ENCODE results near the gene C2CD3.

The C2CD3 gene

DNA sequence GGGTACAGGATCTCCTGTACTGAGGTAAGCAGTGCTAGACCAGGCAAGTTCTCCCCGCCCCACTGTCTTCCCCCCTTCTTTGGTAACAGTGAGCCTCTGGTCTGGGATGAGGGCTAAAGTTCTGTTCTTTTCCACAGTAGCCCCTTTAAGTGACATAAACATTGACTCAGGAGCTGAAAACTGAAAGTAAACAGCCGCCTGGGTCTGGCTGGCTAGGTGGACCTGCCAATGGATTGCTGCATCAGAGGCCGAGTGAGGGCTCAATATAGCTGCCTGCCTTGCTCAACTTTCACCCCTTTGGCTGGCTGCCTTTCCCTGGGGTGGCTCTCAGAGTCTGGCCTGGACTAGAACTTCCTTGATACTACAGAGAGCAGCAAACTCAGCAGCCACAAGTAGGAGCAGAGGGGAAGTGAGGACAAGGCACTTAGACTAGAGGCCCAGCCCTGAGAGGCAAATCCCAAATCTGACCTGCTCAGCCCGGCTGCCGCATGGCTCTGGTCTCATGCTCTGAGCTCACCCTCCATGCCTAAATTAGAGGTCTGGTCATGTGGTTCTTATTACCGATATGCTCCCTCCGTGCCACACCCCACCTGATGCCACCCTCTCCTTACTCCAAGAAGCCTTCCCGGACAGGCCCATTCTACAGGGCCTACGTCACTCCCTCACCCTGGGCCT is 152.3 kb downstream of the C2CD3 start:
- peaks cover 37% of the 10 kb centered on the region for H3K36me3 ChIP-seq
- no peak for TF ChIP-seq CTCF (IDR thresholded peaks at IDR 0.05; ENCODE audit: low read depth, low read length)
- H3K27me3 ChIP-seq (ENCODE audit: insufficient read depth, low read depth, severe bottlenecking): no peaks in the 10 kb centered on the region
- DNase-seq: no peak
- H3K27ac ChIP-seq: no peak overlapping the region
- H3K9me3 ChIP-seq (ENCODE audit: severe bottlenecking): no peaks in the 10 kb centered on the region
- no peak overlapping the region for H3K4me3 ChIP-seq (ENCODE audit: low read depth, low read length)

GRCh38 chr11:74017631-74018030 is 153.2 kb downstream of the C2CD3 start:
- no peak for TF ChIP-seq CTCF (IDR thresholded peaks at IDR 0.05; ENCODE audit: low read depth, low read length)
- Histone ChIP-seq H3K9me3 (ENCODE audit: severe bottlenecking) (no peaks in the 10 kb centered on the region), H3K27me3 (ENCODE audit: insufficient read depth, low read depth, severe bottlenecking) (no peaks in the 10 kb centered on the region), H3K27ac (no peak overlapping the region), H3K4me3 (ENCODE audit: low read depth, low read length) (no peak overlapping the region), H3K36me3 (peaks cover 41% of the 10 kb centered on the region)
- no peak for DNase-seq

- H3K27ac ChIP-seq: no peak overlapping the region
- no peak for TF ChIP-seq CTCF (IDR thresholded peaks at IDR 0.05; ENCODE audit: low read depth, low read length)
- no peaks in the 10 kb centered on the region for H3K27me3 ChIP-seq (ENCODE audit: insufficient read depth, low read depth, severe bottlenecking)
- H3K4me3 ChIP-seq (ENCODE audit: low read depth, low read length): no peak overlapping the region
- H3K36me3 ChIP-seq: peaks cover 47% of the 10 kb centered on the region
- no peak for DNase-seq
- no peaks in the 10 kb centered on the region for H3K9me3 ChIP-seq (ENCODE audit: severe bottlenecking)
Observed at GRCh38 chr11:74015919-74016684, 154.7 kb downstream of the C2CD3 start.

DNA sequence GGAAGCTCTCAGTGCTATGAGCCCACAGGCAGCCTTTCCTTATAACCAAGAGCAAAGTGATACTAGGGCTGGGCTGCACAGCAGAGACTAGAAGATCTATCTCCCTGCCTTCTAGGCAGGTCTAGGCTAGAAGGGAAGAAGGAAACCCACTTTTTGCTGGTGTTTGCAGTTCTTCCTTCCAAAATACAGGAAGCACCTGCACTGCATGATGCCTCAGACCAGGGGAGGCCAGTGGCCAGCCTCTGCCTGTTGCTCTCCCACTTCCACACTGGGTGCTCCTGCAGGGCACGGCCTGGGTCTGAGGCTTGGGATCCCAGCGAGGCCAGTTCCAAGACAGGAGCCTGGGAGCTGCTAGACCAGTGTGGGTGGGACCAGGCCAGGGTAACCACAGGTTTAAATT is 155.9 kb downstream of the C2CD3 start:
- Histone ChIP-seq H3K27ac (no peak overlapping the region), H3K9me3 (ENCODE audit: severe bottlenecking) (no peaks in the 10 kb centered on the region), H3K27me3 (ENCODE audit: insufficient read depth, low read depth, severe bottlenecking) (no peaks in the 10 kb centered on the region), H3K36me3 (peaks cover 44% of the 10 kb centered on the region), H3K4me3 (ENCODE audit: low read depth, low read length) (no peak overlapping the region)
- no peak for DNase-seq
- TF ChIP-seq CTCF (IDR thresholded peaks at IDR 0.05; ENCODE audit: low read depth, low read length): no peak

- Histone ChIP-seq H3K36me3 (peaks cover 40% of the 10 kb centered on the region), H3K9me3 (ENCODE audit: severe bottlenecking) (no peaks in the 10 kb centered on the region), H3K27me3 (ENCODE audit: insufficient read depth, low read depth, severe bottlenecking) (no peaks in the 10 kb centered on the region), H3K4me3 (ENCODE audit: low read depth, low read length) (no peak overlapping the region), H3K27ac (no peak overlapping the region)
- DNase-seq: no peak
- no peak for TF ChIP-seq CTCF (IDR thresholded peaks at IDR 0.05; ENCODE audit: low read depth, low read length)
Observed at GRCh38 chr11:74013141-74013540, 157.7 kb downstream of the C2CD3 start.
